ENCODE measurements around the gene MORN2.

Gene MORN2

DNA sequence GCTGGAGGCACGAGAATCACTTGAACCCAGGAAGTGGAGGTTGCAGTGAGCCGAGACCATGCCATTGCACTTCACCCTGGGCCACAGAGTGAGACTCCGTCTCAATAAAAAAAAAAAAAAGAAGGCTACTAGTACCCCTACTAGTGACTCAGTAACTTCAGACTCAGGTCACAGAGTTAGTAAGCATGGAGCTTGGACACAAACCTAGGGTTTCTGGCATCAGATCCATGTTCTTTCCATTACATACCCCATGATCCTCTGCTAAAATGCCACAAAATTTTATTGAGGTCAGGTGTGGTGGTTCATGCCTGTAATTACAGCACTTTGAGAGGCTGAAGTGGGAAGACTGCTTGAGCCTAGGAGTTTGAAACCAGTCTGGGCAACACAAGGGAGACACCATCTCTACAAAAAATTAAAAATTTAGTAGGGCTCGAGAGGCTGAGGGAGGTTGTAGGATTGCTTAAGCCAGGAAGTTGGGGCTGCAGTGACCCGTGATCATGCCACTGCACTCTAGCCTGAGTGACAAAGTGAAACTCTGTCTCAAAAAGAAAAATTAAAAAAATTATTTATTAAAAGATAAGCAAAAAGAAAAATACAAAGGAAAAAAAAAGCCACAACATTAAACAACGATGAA, 45.1 kb upstream of the MORN2 start:
- H3K4me3 ChIP-seq (ENCODE audit: low read depth, low read length), result no peak overlapping the region
- H3K4me1 ChIP-seq (ENCODE audit: control insufficient read depth, insufficient read depth, low read length), result no peaks in the 10 kb centered on the region
- POLR2A ChIA-PET, result no interaction called here
- H3K27ac ChIP-seq (ENCODE audit: extremely low read depth, low read depth, low read length), result no peak overlapping the region
- peaks cover 36 to 39% of the 10 kb centered on the region in 2 experiments for H3K36me3 ChIP-seq (ENCODE audit: control insufficient read depth in 2 of 2, insufficient read depth in 1 of 2, low read length in 2 of 2)
- no peaks in the 10 kb centered on the region for H3K9me3 ChIP-seq (ENCODE audit: control insufficient read depth, insufficient read depth, low read depth, low read length)
- CTCF ChIA-PET, result no interaction called here
- TF ChIP-seq ZNF138 (tag by site-specific recombination; IDR thresholded peaks at IDR 0.05; ENCODE audit: borderline replicate concordance) (no peak), ZNF791 (tag by site-specific recombination; IDR thresholded peaks at IDR 0.05) (no peak), ZNF157 (tag by site-specific recombination; IDR thresholded peaks at IDR 0.05) (no peak), ZNF175 (tag by site-specific recombination; IDR thresholded peaks at IDR 0.05) (no peak), MEIS1 (CRISPR knock-in tag; IDR thresholded peaks at IDR 0.05; ENCODE audit: borderline replicate concordance) (no peak), ZNF747 (tag by site-specific recombination; IDR thresholded peaks at IDR 0.05) (no peak), ZNF354C (tag by site-specific recombination; IDR thresholded peaks at IDR 0.05; ENCODE audit: borderline replicate concordance, low read depth) (no peak), TRIM28 (IDR thresholded peaks at IDR 0.05; ENCODE audit: borderline replicate concordance, low read length) (no peak), ZNF596 (tag by site-specific recombination; IDR thresholded peaks at IDR 0.05) (no peak), ZNF843 (tag by site-specific recombination; IDR thresholded peaks at IDR 0.05) (no peak), ZNF24 (tag by site-specific recombination; IDR thresholded peaks at IDR 0.05) (no peak), SP3 (tag by site-specific recombination; IDR thresholded peaks at IDR 0.05) (no peak), ZNF248 (tag by site-specific recombination; IDR thresholded peaks at IDR 0.05) (no peak), ZBTB21 (tag by site-specific recombination; IDR thresholded peaks at IDR 0.05) (no peak), ZNF16 (tag by site-specific recombination; IDR thresholded peaks at IDR 0.05; ENCODE audit: low read depth) (no peak), ZNF121 (tag by site-specific recombination; IDR thresholded peaks at IDR 0.05) (no peak)
- TF ChIP-seq, protein P1, sequence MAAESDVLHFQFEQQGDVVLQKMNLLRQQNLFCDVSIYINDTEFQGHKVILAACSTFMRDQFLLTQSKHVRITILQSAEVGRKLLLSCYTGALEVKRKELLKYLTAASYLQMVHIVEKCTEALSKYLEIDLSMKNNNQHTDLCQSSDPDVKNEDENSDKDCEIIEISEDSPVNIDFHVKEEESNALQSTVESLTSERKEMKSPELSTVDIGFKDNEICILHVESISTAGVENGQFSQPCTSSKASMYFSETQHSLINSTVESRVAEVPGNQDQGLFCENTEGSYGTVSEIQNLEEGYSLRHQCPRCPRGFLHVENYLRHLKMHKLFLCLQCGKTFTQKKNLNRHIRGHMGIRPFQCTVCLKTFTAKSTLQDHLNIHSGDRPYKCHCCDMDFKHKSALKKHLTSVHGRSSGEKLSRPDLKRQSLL (tag by site-specific recombination; IDR thresholded peaks at IDR 0.05), result no peak

GRCh38 chr2:38835015-38835601, 40.7 kb upstream of the MORN2 start:
- Histone ChIP-seq H3K27ac (ENCODE audit: extremely low read depth, low read depth, low read length) (no peak overlapping the region), H3K4me3 (ENCODE audit: low read depth, low read length) (no peak overlapping the region), H3K9me3 (ENCODE audit: control insufficient read depth, insufficient read depth, low read depth, low read length) (no peaks in the 10 kb centered on the region), H3K36me3 (ENCODE audit: control insufficient read depth in 2 of 2, insufficient read depth in 1 of 2, low read length in 2 of 2) (peaks cover 36 to 49% of the 10 kb centered on the region in 2 experiments), H3K4me1 (ENCODE audit: control insufficient read depth, insufficient read depth, low read length) (no peaks in the 10 kb centered on the region)
- ChIA-PET POLR2A (interaction anchor here (1.0 to 1.2 kb wide), 2 partner anchors 84 to 85 kb away, joined by 5 read pairs; partner anchors contain the start of gene SRSF7), CTCF (interaction anchor here (0.6 to 2.1 kb wide), 22 partner anchors 7 to 589 kb away, joined by 3 to 19 read pairs (median 5); no protein-coding TSS in a partner anchor)
- TF ChIP-seq ZBTB20 (tag by site-specific recombination; IDR thresholded peaks at IDR 0.05) (no peak), ZNF555 (tag by site-specific recombination; conservative IDR thresholded peaks at IDR 0.05) (no peak), PRDM10 (tag by site-specific recombination; IDR thresholded peaks at IDR 0.05) (no peak), ZNF658 (tag by site-specific recombination; IDR thresholded peaks at IDR 0.05) (no peak), ZNF221 (tag by site-specific recombination; IDR thresholded peaks at IDR 0.05; ENCODE audit: borderline replicate concordance) (no peak), ZNF473 (tag by site-specific recombination; IDR thresholded peaks at IDR 0.05) (no peak), ZNF670 (tag by site-specific recombination; IDR thresholded peaks at IDR 0.05; ENCODE audit: low read depth) (no peak)
- TF ChIP-seq, protein P2, sequence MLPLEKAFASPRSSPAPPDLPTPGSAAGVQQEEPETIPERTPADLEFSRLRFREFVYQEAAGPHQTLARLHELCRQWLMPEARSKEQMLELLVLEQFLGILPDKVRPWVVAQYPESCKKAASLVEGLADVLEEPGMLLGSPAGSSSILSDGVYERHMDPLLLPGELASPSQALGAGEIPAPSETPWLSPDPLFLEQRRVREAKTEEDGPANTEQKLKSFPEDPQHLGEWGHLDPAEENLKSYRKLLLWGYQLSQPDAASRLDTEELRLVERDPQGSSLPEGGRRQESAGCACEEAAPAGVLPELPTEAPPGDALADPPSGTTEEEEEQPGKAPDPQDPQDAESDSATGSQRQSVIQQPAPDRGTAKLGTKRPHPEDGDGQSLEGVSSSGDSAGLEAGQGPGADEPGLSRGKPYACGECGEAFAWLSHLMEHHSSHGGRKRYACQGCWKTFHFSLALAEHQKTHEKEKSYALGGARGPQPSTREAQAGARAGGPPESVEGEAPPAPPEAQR (tag by site-specific recombination; IDR thresholded peaks at IDR 0.05), result no peak

Measured in HEK293 (cell line).